SK-N-MC (cell line): Measurements from ENCODE around the gene PATL1.

Experiments
- EZH2 ChIP-seq: fragments of 200-600 bp; sonication (generic); IDR thresholded peaks from one replicate; pipeline ENCODE4 v1.6.1; 2017; ENCODE audit warnings: antibody characterized with exemption
- POLR2AphosphoS5 ChIP-seq: IDR thresholded peaks from 2 replicates; pipeline ENCODE4 v1.6.1; 2012; ENCODE audit warnings: mild to moderate bottlenecking, low read depth, low read length, borderline replicate concordance

DNA sequence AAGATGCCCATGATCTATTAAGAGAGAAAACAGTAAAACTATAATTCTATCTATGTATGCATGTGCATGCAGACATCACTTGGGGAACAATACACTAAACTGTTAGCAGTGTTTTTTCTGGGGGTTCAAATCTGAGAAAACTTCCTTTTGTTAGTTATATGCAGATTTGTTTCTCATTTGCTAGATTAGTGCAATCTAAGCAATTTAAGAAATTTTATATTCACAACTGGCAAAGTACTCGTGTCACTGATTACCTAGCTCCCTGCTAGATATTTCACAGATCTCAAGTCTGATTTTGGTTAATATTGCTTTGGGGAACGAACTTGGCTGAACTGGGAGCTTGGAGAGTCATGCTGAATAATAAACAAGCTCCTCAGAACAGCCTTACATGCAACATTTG, 38.3 kb downstream of the PATL1 start:
- TF ChIP-seq EZH2 (no peak), POLR2AphosphoS5 (no peak)
